SK-N-SH (cell line): ENCODE data around the gene PRRX2. TPM values are rescaled to one million over a fixed set of nuclear protein-coding genes. Genes with fewer than 3 reads are reported as not detected.

Experiments used
- CTCF ChIA-PET: fragments of 300-600, 350-600 bp; formaldehyde crosslinking; extraction: SDS; loops from one replicate; lab custom pipeline; 2021; lab: Yijun Ruan, JAX
- POLR2A ChIA-PET: fragments of 350-600 bp; sonication (Branson Sonifier 250); formaldehyde crosslinking; extraction: SDS; loops from one replicate; lab custom pipeline; 2020; ENCODE audit warnings: antibody characterized with exemption, inconsistent platforms; lab: Yijun Ruan, JAX
- DNase-seq: peaks from one replicate; pipeline ENCODE4 v3.0.0; 2012
- H2AFZ ChIP-seq: fragments of 200-600 bp; sonication (generic); 2 replicates; pipeline ENCODE4 v1.8.1; 2016; ENCODE audit warnings: antibody characterized with exemption, mild to moderate bottlenecking, low read depth
- H3F3A ChIP-seq: fragments of 200-600 bp; sonication (generic); replicated peaks from 2 replicates; pipeline ENCODE3; 2016; ENCODE audit warnings: antibody characterized with exemption, mild to moderate bottlenecking; ENCODE audit not compliant: insufficient read depth
- H3K27ac ChIP-seq, 2 experiments: fragments of 200-500 bp in 1 of 2; fragments of 200-600 bp in 1 of 2; sonication (Bioruptor generic) in 1 of 2; sonication (generic), shearing (Covaris generic) in 1 of 2; 2 replicates each; pipeline versions ENCODE4 v1.5.1 to v1.6.1; 2014 to 2016; ENCODE audit warnings: low read depth in 2 of 2, inconsistent platforms in 1 of 2, low read length in 1 of 2, mild to moderate bottlenecking in 1 of 2, mixed read lengths in 1 of 2
- H3K27me3 ChIP-seq: fragments of 200-600 bp; sonication (generic), shearing (Covaris generic); 2 replicates; pipeline ENCODE4 v1.6.1; 2016; ENCODE audit warnings: mixed run types; ENCODE audit not compliant: insufficient read depth
- H3K36me3 ChIP-seq, 2 experiments: fragments of 200-500 bp in 1 of 2; fragments of 200-600 bp in 1 of 2; sonication (Bioruptor generic) in 1 of 2; sonication (generic) in 1 of 2; replicated peaks in 1 of 2; 2 replicates each; pipeline versions ENCODE3 to v1.5.1; 2014 to 2016; ENCODE audit warnings: low read length in 1 of 2, mild to moderate bottlenecking in 1 of 2; ENCODE audit not compliant: insufficient read depth in 2 of 2, control insufficient read depth in 1 of 2
- H3K4me1 ChIP-seq, 2 experiments: fragments of 200-500 bp in 1 of 2; fragments of 200-600 bp in 1 of 2; sonication (Bioruptor generic) in 1 of 2; sonication (generic), shearing (Covaris generic) in 1 of 2; 2 replicates each; pipeline versions ENCODE4 v1.5.1 to v1.6.1; 2014 to 2016; ENCODE audit warnings: low read depth in 1 of 2, low read length in 1 of 2, mixed run types in 1 of 2; ENCODE audit not compliant: insufficient read depth in 2 of 2, control insufficient read depth in 1 of 2
- H3K4me2 ChIP-seq: fragments of 200-600 bp; sonication (generic), shearing (Covaris generic); 2 replicates; pipeline ENCODE4 v1.6.1; 2017; ENCODE audit warnings: mixed run types
- H3K4me3 ChIP-seq, 2 experiments: fragments of 200-500 bp in 1 of 2; fragments of 200-600 bp in 1 of 2; sonication (Bioruptor generic) in 1 of 2; sonication (generic), shearing (Covaris generic) in 1 of 2; 2 replicates each; pipeline versions ENCODE4 v1.5.1 to v1.8.1; 2014 to 2016; ENCODE audit warnings: low read depth in 2 of 2, inconsistent platforms in 1 of 2, low read length in 1 of 2, mild to moderate bottlenecking in 1 of 2, mixed read lengths in 1 of 2, moderate library complexity in 1 of 2
- H3K79me2 ChIP-seq: fragments of 200-600 bp; sonication (generic); 2 replicates; pipeline ENCODE4 v1.8.1; 2017; ENCODE audit warnings: mild to moderate bottlenecking; ENCODE audit not compliant: insufficient read depth
- H3K9ac ChIP-seq: fragments of 200-600 bp; sonication (generic); 2 replicates; pipeline ENCODE4 v1.6.1; 2017; ENCODE audit warnings: mixed run types
- H3K9me2 ChIP-seq: fragments of 200-600 bp; sonication (generic); 2 replicates; pipeline ENCODE4 v1.6.1; 2017; ENCODE audit warnings: mixed run types
- H3K9me3 ChIP-seq: fragments of 200-600 bp; sonication (generic); 2 replicates; pipeline ENCODE4 v1.6.1; 2017; ENCODE audit warnings: mixed run types, mild to moderate bottlenecking, moderate library complexity
- H4K20me1 ChIP-seq: fragments of 200-600 bp; sonication (generic); 2 replicates; pipeline ENCODE4 v1.6.1; 2017; ENCODE audit warnings: mild to moderate bottlenecking, mixed run types; ENCODE audit not compliant: insufficient read depth
- CHD2 ChIP-seq: fragments of 150-350 bp; IDR thresholded peaks from 2 replicates; pipeline ENCODE4 v1.6.1; 2018; ENCODE audit warnings: low read length; ENCODE audit not compliant: partially characterized antibody
- EP300 ChIP-seq, 2 experiments: IDR thresholded peaks; 2 replicates each; pipeline versions ENCODE4 v1.4.0 to v1.6.1; 2012; ENCODE audit warnings: borderline replicate concordance in 1 of 2, low read depth in 1 of 2, low read length in 1 of 2
- FOXJ3 ChIP-seq: sonication (generic); formaldehyde crosslinking; IDR thresholded peaks from 2 replicates; pipeline ENCODE4 v1.5.1; 2020; ENCODE audit warnings: mild to moderate bottlenecking, missing genetic modification reagents
- FOXM1 ChIP-seq: IDR thresholded peaks from 2 replicates; pipeline ENCODE4 v1.4.0; 2012; ENCODE audit warnings: low read depth, mild to moderate bottlenecking
- MEF2A ChIP-seq: IDR thresholded peaks from 2 replicates; pipeline ENCODE4 v1.4.0; 2012; ENCODE audit warnings: low read depth, borderline replicate concordance
- POLR2AphosphoS5 ChIP-seq: IDR thresholded peaks from 2 replicates; pipeline ENCODE4 v1.6.1; 2012; ENCODE audit warnings: low read depth, low read length
- RAD21 ChIP-seq: IDR thresholded peaks from 2 replicates; pipeline ENCODE4 v1.6.1; 2012; ENCODE audit warnings: mild to moderate bottlenecking, low read length
- RCOR1 ChIP-seq: fragments of 150-350 bp; IDR thresholded peaks from 2 replicates; pipeline ENCODE4 v1.6.1; 2017; ENCODE audit warnings: antibody characterized with exemption, low read length
- SMC3 ChIP-seq: IDR thresholded peaks from 2 replicates; pipeline ENCODE4 v1.6.1; 2012; ENCODE audit warnings: low read depth, low read length, improper control_type of control experiment
- TCF12 ChIP-seq: IDR thresholded peaks from 2 replicates; pipeline ENCODE4 v1.4.0; 2012
- TEAD4 ChIP-seq: IDR thresholded peaks from 2 replicates; pipeline ENCODE4 v1.4.0; 2012; ENCODE audit warnings: mild to moderate bottlenecking, borderline replicate concordance; ENCODE audit not compliant: insufficient read depth
- WGBS: methylation state at CpG from one replicate; pipeline ENCODE4 v1.1.6; 2017; ENCODE audit warnings: low lambda C conversion rate; 5-methylcytosine and 5-hydroxymethylcytosine counted together
- polyA plus RNA-seq, 3 experiments: library from polyadenylated mRNA; depleted of rRNA; stranded (reverse); fragments of >200 nt; gene quantifications; 2 replicates each; pipeline ENCODE4 v1.2.3, GENCODE V29; 2012
- TF ChIP-seq, protein P1 (sequence below): IDR thresholded peaks from 2 replicates; pipeline ENCODE4 v1.6.1; 2012; ENCODE audit warnings: mild to moderate bottlenecking, low read depth, low read length, moderate library complexity

PRRX2 gene
- polyA plus RNA-seq, 1 of the 3 experiments (the other 2 are of a cell fraction), result 0.84 TPM

DNA sequence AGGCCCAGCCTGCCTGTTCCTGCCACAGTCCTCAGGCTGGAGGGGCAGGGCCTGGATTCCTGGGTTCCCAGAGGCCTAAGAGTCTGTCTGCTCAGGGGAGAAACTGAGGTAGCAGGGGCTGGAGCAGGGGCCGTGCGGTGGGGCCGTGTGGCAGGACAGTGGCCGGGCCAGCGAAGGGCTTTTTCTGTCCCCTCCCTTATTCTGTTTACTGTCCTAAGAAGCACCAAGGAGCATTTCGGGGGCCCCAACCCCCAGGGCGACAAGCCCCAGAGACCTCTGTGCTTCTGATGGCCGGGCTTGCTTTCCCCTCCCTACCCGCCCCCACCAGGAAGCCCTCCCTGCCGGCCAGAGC lies 16.7 kb upstream of the PRRX2 start:
- Histone ChIP-seq H3K9me3 (no peaks in the 10 kb centered on the region), H3K27me3 (no peaks in the 10 kb centered on the region), H4K20me1 (no peaks in the 10 kb centered on the region), H3K4me2 (no peak overlapping the region), H3K4me1 (peaks cover 0 to 34% of the 10 kb centered on the region in 2 experiments; a peak in 2 of 4 replicates), H3K36me3 (no peaks in the 10 kb centered on the region), H3K9ac (no peak overlapping the region), H2AFZ (no peak overlapping the region), H3K79me2 (no peaks in the 10 kb centered on the region), H3K9me2 (no peaks in the 10 kb centered on the region), H3K4me3 (no peak overlapping the region), H3F3A (peaks cover under 1% of the 10 kb centered on the region), H3K27ac (peak overlapping the region in 1 of 2 experiments; percentile 97; a peak in 2 of 4 replicates)
- WGBS, result 88% methylated on average over 8 of the region's 10 CpGs
- ChIA-PET POLR2A (no interaction called here), CTCF (no interaction called here)
- no peak for TF ChIP-seq TCF12
- TF ChIP-seq POLR2AphosphoS5, result no peak
- TF ChIP-seq RCOR1, result no peak
- no peak for TF ChIP-seq TEAD4
- DNase-seq, result no peak

DNA sequence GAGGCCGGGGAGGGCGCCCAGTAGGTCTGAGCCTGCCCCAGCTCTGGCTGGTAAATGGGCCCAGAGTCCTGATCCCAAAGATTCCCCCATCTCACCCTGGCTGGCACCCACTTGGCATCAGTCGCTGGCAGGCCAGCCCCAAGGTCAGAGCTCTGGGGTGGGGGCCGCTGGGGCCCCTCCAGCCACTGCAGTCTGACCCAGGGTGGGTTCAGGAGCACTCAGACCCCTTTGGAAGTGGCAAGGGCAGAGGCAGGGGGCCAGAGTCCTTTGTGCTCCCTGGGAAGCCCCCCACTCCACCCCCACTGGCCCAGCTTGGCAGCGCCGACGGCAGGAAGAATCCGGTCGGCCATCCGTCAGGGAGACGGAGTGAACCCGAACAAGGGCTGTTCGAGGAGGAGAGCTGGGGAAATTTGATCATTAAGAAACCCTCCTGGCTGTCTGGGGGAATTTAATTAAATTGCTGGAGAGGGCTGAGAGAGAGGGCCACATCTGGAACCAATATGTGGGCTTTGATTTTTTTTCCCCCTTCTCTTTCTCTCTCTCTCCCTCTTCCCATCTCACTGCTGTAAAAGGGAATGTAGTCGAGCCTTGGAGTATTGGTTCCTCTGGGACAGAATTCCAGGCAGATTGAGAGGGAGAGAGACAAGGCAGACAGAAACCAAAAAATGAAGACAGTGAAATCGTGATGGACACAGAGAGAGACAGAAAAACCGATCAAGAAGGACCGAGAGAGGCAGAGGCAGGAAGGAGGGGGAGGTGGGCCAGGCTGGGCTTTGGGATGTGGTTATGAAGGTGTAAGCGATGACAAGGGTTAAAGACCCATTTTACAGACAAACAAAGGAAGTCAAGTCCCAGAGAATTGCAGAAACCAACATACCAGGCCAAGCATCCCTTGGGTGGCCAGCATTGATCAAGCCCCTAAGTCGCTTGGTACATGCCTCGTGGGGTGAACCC lies 15.4 kb upstream of the PRRX2 start:
- no peaks in the 10 kb centered on the region for H3K27me3 ChIP-seq
- H4K20me1 ChIP-seq, result no peaks in the 10 kb centered on the region
- H3K4me3 ChIP-seq, result no peak overlapping the region
- peak overlapping the region; percentile 33 to 97; a peak in 3 of 4 replicates for H3K27ac ChIP-seq
- no peaks in the 10 kb centered on the region for H3K9me2 ChIP-seq
- H3K36me3 ChIP-seq, result no peaks in the 10 kb centered on the region
- TF ChIP-seq EP300 (IDR thresholded peaks at IDR 0.05; ENCODE audit: borderline replicate concordance in 1 of 2, low read depth in 1 of 2, low read length in 1 of 2), result 0 out of 4 replicates have a peak, but pooled peaks of 1 of the 2 experiments have one; percentile 50
- TF ChIP-seq MEF2A, result no peak
- TF ChIP-seq SMC3, result no peak
- TF ChIP-seq FOXJ3 (CRISPR knock-in tag), result 0 out of 2 replicates have a peak, but pooled peaks have one; percentile 13
- TF ChIP-seq, protein P1, sequence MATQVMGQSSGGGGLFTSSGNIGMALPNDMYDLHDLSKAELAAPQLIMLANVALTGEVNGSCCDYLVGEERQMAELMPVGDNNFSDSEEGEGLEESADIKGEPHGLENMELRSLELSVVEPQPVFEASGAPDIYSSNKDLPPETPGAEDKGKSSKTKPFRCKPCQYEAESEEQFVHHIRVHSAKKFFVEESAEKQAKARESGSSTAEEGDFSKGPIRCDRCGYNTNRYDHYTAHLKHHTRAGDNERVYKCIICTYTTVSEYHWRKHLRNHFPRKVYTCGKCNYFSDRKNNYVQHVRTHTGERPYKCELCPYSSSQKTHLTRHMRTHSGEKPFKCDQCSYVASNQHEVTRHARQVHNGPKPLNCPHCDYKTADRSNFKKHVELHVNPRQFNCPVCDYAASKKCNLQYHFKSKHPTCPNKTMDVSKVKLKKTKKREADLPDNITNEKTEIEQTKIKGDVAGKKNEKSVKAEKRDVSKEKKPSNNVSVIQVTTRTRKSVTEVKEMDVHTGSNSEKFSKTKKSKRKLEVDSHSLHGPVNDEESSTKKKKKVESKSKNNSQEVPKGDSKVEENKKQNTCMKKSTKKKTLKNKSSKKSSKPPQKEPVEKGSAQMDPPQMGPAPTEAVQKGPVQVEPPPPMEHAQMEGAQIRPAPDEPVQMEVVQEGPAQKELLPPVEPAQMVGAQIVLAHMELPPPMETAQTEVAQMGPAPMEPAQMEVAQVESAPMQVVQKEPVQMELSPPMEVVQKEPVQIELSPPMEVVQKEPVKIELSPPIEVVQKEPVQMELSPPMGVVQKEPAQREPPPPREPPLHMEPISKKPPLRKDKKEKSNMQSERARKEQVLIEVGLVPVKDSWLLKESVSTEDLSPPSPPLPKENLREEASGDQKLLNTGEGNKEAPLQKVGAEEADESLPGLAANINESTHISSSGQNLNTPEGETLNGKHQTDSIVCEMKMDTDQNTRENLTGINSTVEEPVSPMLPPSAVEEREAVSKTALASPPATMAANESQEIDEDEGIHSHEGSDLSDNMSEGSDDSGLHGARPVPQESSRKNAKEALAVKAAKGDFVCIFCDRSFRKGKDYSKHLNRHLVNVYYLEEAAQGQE, result no peak
- peak; percentile 76; the same call in 1 of the 2 replicates for TF ChIP-seq RCOR1
- peak; percentile 65; the same call in 1 of the 2 replicates for TF ChIP-seq TCF12
- 0 out of 2 replicates have a peak, but pooled peaks have one; percentile 11 for TF ChIP-seq RAD21
- peak; percentile 16 for TF ChIP-seq CHD2
- TF ChIP-seq FOXM1, result no peak
- DNase-seq, result peak; percentile 92
- H3K9me3 ChIP-seq, result no peaks in the 10 kb centered on the region
- H3F3A ChIP-seq, result peaks cover 2% of the 10 kb centered on the region
- 42% methylated on average over 15 of the region's 20 CpGs for WGBS
- no peak overlapping the region for H3K4me2 ChIP-seq
- peaks cover 0 to 36% of the 10 kb centered on the region in 2 experiments; a peak in 2 of 4 replicates for H3K4me1 ChIP-seq
- CTCF ChIA-PET, result interaction anchor here (1.1 to 1.4 kb wide), 3 partner anchors 9 to 140 kb away, joined by 3 to 7 read pairs (median 4); no protein-coding TSS in a partner anchor
- H3K9ac ChIP-seq, result no peak overlapping the region
- no peaks in the 10 kb centered on the region for H3K79me2 ChIP-seq
- H2AFZ ChIP-seq, result no peak overlapping the region
- POLR2A ChIA-PET, result interaction anchor here (0.6 to 1.2 kb wide), 4 partner anchors 27 to 75 kb away, joined by 3 to 4 read pairs (median 4); no protein-coding TSS in a partner anchor
